Suprapubic skin (tissue), 4 donors: ENCODE data around the gene SOHLH1. TPM values are rescaled to one million over a fixed set of nuclear protein-coding genes. Genes with fewer than 3 reads are reported as not detected.

Source experiments
- DNase-seq, 2 donors: peaks; one replicate each; pipeline ENCODE4 v3.0.0-alpha.2; 2019; ENCODE audit warnings: low spot score in 2 of 2
- H3K27ac ChIP-seq: fragments of 200-600 bp; sonication (generic); one replicate; pipeline ENCODE4 v1.5.1; 2019
- H3K27me3 ChIP-seq: fragments of 200-600 bp; sonication (generic); one replicate; pipeline ENCODE4 v1.5.1; 2019
- H3K36me3 ChIP-seq: fragments of 200-600 bp; sonication (generic); one replicate; pipeline ENCODE4 v1.5.1; 2019
- H3K4me1 ChIP-seq: fragments of 200-600 bp; sonication (generic); one replicate; pipeline ENCODE4 v1.5.1; 2019
- H3K4me3 ChIP-seq: fragments of 200-600 bp; sonication (generic); one replicate; pipeline ENCODE4 v1.5.1; 2019; ENCODE audit warnings: mild to moderate bottlenecking
- H3K9me3 ChIP-seq: fragments of 200-600 bp; sonication (generic); one replicate; pipeline ENCODE4 v1.5.1; 2019
- EP300 ChIP-seq: sonication (generic); formaldehyde crosslinking; IDR thresholded peaks from one replicate; pipeline ENCODE4 v1.6.1; 2017; ENCODE audit warnings: antibody characterized with exemption
- POLR2A ChIP-seq, 2 donors: fragments of 450-650 bp; IDR thresholded peaks; one replicate each; pipeline ENCODE4 v1.6.1; 2017; ENCODE audit warnings: antibody characterized with exemption in 2 of 2, mild to moderate bottlenecking in 2 of 2, moderate library complexity in 2 of 2
- POLR2AphosphoS5 ChIP-seq, 3 donors: sonication (generic); formaldehyde crosslinking; IDR thresholded peaks; one replicate each; pipeline ENCODE4 v1.6.1; 2017; ENCODE audit warnings: antibody characterized with exemption in 3 of 3
- WGBS: methylation state at CpG from one replicate; pipeline ENCODE4 v1.1.5; 2018; 5-methylcytosine and 5-hydroxymethylcytosine counted together
- total RNA-seq, 4 donors: library from RNA; depleted of rRNA; stranded (reverse); fragments of >200 nt; gene quantifications; one replicate each; pipeline ENCODE4 v1.1.0, GENCODE V29; 2016
- TF ChIP-seq, protein P1 (sequence below), 2 donors: fragments of 200-600 bp in 1 of 2; fragments of 450-650 bp in 1 of 2; sonication (generic) in 1 of 2; IDR thresholded peaks; one replicate each; pipeline ENCODE4 v1.5.1; 2016 to 2019; ENCODE audit warnings: antibody characterized with exemption in 2 of 2, mild to moderate bottlenecking in 1 of 2, moderate library complexity in 1 of 2

SOHLH1 gene
- total RNA-seq, 4 donors from 2014 or later: not detected

DNA sequence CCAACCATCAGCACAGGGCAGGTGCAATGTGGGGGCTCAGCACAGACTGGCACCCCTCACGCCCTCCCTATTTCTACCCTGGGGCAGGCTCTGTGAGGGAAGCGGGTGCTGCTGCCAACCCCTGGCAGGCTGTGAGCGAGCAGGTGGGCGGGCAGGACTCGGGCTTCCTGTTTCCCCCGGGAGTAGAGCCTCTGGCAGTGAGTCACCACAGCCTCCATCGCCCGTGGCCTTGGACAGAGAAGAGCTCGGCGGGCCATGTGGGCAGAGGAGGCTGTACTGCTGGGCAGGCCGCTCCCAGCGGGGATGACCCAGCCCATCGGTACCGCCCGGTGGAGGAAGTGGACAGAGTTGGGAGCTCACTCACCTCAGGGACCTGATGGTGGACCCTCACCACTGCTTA lies 19.3 kb upstream of the SOHLH1 start:
- WGBS: 53% methylated on average over 3 of the region's 15 CpGs
- Histone ChIP-seq H3K27ac (no peak overlapping the region), H3K9me3 (no peaks in the 10 kb centered on the region), H3K36me3 (no peaks in the 10 kb centered on the region), H3K4me1 (peaks cover 5% of the 10 kb centered on the region), H3K27me3 (peaks cover 97% of the 10 kb centered on the region), H3K4me3 (no peak overlapping the region)
- TF ChIP-seq EP300 (no peak), POLR2A (IDR thresholded peaks at IDR 0.05) (no peak), POLR2AphosphoS5 (IDR thresholded peaks at IDR 0.05) (no peak)
- TF ChIP-seq, protein P1, sequence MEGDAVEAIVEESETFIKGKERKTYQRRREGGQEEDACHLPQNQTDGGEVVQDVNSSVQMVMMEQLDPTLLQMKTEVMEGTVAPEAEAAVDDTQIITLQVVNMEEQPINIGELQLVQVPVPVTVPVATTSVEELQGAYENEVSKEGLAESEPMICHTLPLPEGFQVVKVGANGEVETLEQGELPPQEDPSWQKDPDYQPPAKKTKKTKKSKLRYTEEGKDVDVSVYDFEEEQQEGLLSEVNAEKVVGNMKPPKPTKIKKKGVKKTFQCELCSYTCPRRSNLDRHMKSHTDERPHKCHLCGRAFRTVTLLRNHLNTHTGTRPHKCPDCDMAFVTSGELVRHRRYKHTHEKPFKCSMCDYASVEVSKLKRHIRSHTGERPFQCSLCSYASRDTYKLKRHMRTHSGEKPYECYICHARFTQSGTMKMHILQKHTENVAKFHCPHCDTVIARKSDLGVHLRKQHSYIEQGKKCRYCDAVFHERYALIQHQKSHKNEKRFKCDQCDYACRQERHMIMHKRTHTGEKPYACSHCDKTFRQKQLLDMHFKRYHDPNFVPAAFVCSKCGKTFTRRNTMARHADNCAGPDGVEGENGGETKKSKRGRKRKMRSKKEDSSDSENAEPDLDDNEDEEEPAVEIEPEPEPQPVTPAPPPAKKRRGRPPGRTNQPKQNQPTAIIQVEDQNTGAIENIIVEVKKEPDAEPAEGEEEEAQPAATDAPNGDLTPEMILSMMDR (IDR thresholded peaks at IDR 0.05): no peak
- no peak for DNase-seq

DNA sequence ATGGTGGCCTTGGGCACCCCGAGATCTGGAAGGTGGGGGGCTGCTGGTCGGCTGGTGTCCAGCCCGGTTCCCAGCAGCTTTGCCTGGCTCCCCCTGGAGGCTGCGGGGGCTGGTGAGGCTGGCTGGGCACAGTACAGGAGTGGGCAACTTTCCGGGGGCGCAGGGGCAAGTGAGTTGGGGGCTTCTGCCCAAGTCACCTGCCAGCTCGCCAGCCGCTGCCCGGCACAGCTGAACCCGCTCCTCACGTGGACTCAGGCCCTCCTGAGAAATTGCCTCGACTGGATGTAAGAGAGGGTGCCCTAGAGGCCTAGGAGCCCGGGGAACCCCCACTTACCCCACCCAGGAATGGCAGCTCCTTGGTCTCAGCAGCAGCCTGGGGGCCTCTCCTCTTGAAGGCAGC lies 18.1 kb upstream of the SOHLH1 start:
- no peak for TF ChIP-seq POLR2A (IDR thresholded peaks at IDR 0.05)
- TF ChIP-seq, protein P1 (IDR thresholded peaks at IDR 0.05): no peak
- H3K9me3 ChIP-seq: no peaks in the 10 kb centered on the region
- H3K27ac ChIP-seq: no peak overlapping the region
- H3K36me3 ChIP-seq: no peaks in the 10 kb centered on the region
- no peak overlapping the region for H3K4me3 ChIP-seq
- WGBS: 85% methylated on average over 4 of the region's 13 CpGs
- peaks cover 97% of the 10 kb centered on the region for H3K27me3 ChIP-seq
- DNase-seq: no peak
- peaks cover 5% of the 10 kb centered on the region for H3K4me1 ChIP-seq

DNA sequence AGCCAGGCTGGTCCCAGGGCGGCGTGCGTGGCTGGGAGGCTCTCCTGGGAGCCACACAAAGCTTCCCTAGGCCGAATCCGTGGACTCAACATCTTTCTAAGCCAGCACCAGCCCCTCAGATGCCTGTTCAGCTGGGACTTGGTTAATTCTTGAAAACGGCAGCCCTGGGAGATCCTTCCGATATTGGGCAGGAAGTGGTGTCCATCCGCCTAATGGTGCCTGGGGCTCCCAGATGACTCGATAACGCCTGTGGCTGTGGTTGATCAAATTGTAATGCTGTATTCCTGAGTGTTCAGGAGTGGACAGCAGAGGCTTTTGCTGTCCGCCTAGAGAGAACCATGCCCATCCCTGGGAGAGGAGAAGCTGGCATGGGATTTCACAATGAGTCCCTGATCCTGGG lies 16.8 kb upstream of the SOHLH1 start:
- peaks cover 5% of the 10 kb centered on the region for H3K4me1 ChIP-seq
- DNase-seq: no peak
- TF ChIP-seq POLR2AphosphoS5 (IDR thresholded peaks at IDR 0.05): no peak
- TF ChIP-seq EP300: no peak
- TF ChIP-seq, protein P1 (IDR thresholded peaks at IDR 0.05): no peak
- TF ChIP-seq POLR2A (IDR thresholded peaks at IDR 0.05): no peak
- WGBS: 90% methylated on average over 11 of the region's 11 CpGs
- H3K36me3 ChIP-seq: no peaks in the 10 kb centered on the region
- no peaks in the 10 kb centered on the region for H3K9me3 ChIP-seq
- peaks cover 99% of the 10 kb centered on the region for H3K27me3 ChIP-seq
- H3K4me3 ChIP-seq: no peak overlapping the region
- H3K27ac ChIP-seq: no peak overlapping the region

DNA sequence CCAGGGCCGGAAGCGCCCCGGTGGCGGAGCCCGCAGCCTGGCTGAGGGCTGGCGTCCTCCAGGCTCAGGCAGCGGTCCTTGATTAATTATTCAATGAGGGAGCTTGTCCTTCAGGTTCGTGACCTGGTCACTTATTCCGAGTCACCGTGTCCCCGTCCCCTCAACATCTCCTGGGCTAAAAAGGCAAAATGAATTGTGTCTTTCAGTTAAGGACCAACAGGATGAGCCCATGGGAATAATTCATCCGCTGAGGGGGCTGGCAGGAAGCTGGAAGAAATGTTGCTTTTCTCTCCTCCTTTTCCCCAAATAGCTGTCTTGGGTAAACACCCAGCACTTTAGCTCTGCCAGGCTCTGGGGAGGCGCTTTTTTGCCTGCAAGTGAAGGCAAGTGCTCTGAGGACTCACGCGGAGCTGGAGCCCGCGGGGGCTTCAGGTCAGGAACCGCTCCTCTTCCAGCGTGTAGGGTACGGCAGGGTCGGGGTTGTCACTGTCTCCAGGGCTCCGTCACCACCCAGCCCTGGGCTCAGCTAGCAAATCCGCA lies 15.8 kb upstream of the SOHLH1 start:
- Histone ChIP-seq H3K27me3 (peaks cover 99% of the 10 kb centered on the region), H3K4me3 (no peak overlapping the region)
- DNase-seq: no peak

DNA sequence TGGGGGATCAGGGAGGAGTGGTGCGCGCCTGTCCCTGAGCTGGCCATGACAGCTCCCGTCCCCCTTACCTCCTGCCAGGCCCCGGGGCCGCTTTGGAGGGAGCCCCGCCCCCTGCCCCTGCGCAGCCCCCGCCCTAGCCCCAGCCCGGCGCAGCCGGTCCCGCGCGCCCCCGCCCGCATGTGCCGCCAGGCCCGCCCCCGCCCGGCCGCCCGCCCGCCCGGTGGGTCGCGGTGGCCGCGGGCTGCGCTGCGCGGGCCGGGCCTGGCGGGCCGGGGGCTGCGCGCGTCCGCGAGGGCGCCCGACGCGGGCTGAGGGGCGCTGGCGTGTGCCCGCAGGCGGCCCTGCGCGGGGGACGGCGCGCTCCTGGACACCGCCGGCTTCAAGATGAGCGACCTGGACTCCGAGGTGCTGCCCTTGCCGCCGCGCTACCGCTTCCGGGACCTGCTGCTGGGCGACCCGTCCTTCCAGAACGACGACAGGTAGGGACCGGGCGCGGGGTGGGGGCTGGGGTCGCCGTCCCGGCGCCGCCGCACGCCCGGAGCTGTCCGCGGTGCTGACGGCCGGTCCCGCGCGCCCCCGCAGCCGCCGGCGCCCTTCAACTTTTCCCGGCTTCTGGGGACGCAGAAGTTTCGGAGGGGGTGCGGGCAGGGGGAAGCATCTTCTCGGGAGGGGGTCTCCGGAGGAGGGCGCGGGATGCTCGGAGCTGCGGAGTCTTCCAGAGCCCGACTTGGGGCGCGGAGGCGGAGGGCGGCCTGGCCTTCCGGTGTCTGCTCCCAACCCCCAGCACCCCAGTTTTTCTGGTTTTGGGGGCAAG lies 15.2 kb upstream of the SOHLH1 start:
- no peak for DNase-seq
- H3K27me3 ChIP-seq: peaks cover 97% of the 10 kb centered on the region
- H3K9me3 ChIP-seq: no peaks in the 10 kb centered on the region
- H3K27ac ChIP-seq: no peak overlapping the region
- TF ChIP-seq EP300 (no peak), POLR2AphosphoS5 (IDR thresholded peaks at IDR 0.05) (no peak)
- TF ChIP-seq, protein P1 (IDR thresholded peaks at IDR 0.05): no peak
- no CpG with 5 or more reads among the region's 103 CpGs for WGBS
- no peak overlapping the region for H3K4me3 ChIP-seq
- no peaks in the 10 kb centered on the region for H3K36me3 ChIP-seq
- H3K4me1 ChIP-seq: peaks cover 5% of the 10 kb centered on the region

More for the DNA sequence above, 15.8 kb upstream of the SOHLH1 start:
- 35% methylated on average over 23 of the region's 23 CpGs for WGBS
- no peaks in the 10 kb centered on the region for H3K9me3 ChIP-seq
- H3K27ac ChIP-seq: no peak overlapping the region
- TF ChIP-seq, protein P1 (IDR thresholded peaks at IDR 0.05): no peak
- no peak for TF ChIP-seq POLR2AphosphoS5 (IDR thresholded peaks at IDR 0.05)
- TF ChIP-seq EP300: no peak
- no peak for TF ChIP-seq POLR2A (IDR thresholded peaks at IDR 0.05)
- H3K36me3 ChIP-seq: no peaks in the 10 kb centered on the region
- peaks cover 5% of the 10 kb centered on the region for H3K4me1 ChIP-seq
